Ishikawa (cell line): ENCODE data around the gene KRTAP10-7.

Experiments
- CEBPB ChIP-seq: IDR thresholded peaks from 2 replicates; pipeline ENCODE4 v1.6.1; 2012
- CREB1 ChIP-seq: IDR thresholded peaks from 2 replicates; pipeline ENCODE4 v1.6.1; 2012; ENCODE audit warnings: low read depth
- EGR1 ChIP-seq: IDR thresholded peaks from 2 replicates; pipeline ENCODE4 v1.6.1; 2012
- EP300 ChIP-seq: IDR thresholded peaks from 2 replicates; pipeline ENCODE4 v1.6.1; 2012; ENCODE audit warnings: borderline replicate concordance
- FOXM1 ChIP-seq: IDR thresholded peaks from 2 replicates; pipeline ENCODE4 v1.6.1; 2012; ENCODE audit warnings: low read depth, borderline replicate concordance
- RAD21 ChIP-seq: IDR thresholded peaks from 2 replicates; pipeline ENCODE4 v1.6.1; 2012; ENCODE audit warnings: low read depth
- REST ChIP-seq: IDR thresholded peaks from 2 replicates; pipeline ENCODE4 v1.6.1; 2012; ENCODE audit warnings: low read depth, mild to moderate bottlenecking
- TAF1 ChIP-seq: IDR thresholded peaks from 2 replicates; pipeline ENCODE4 v1.6.1; 2012; ENCODE audit warnings: low read depth, mild to moderate bottlenecking
- TCF12 ChIP-seq: IDR thresholded peaks from 2 replicates; pipeline ENCODE4 v1.6.1; 2012; ENCODE audit warnings: low read depth
- TEAD4 ChIP-seq: IDR thresholded peaks from 2 replicates; pipeline ENCODE4 v1.6.1; 2012
- USF1 ChIP-seq: IDR thresholded peaks from 2 replicates; pipeline ENCODE4 v1.6.1; 2012
- YY1 ChIP-seq: IDR thresholded peaks from 2 replicates; pipeline ENCODE4 v1.6.1; 2012; ENCODE audit warnings: low read depth
- ZBTB7A ChIP-seq: IDR thresholded peaks from 2 replicates; pipeline ENCODE4 v1.6.1; 2012; ENCODE audit warnings: low read depth
- TF ChIP-seq, protein P1 (sequence below): IDR thresholded peaks from 2 replicates; pipeline ENCODE4 v1.6.1; 2012

DNA sequence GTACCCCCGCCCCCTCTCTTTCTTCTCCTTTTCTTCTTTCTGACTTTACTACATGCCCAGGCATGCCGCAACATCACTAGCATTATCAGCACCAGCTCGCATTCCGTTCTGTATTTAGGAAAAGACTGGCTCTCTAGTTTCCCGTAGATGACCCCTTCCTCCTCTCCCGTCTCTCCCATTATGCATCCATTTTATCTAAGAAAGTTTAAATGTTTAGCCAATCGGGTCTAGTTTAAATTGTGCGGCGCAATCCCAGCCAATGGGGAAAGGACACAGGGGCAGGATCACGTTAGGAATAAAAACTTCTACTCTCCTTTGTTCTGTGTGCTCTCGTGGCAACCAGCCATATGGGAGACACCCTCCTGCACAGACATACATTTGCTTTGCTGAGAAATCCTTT is 2.3 kb upstream of the KRTAP10-7 start:
- no peak for TF ChIP-seq EP300
- TF ChIP-seq TCF12, result no peak
- no peak for TF ChIP-seq REST
- TF ChIP-seq YY1, result no peak
- TF ChIP-seq RAD21, result no peak
- no peak for TF ChIP-seq CREB1
- no peak for TF ChIP-seq FOXM1
- TF ChIP-seq TEAD4, result no peak
- no peak for TF ChIP-seq TAF1
- TF ChIP-seq, protein P1, sequence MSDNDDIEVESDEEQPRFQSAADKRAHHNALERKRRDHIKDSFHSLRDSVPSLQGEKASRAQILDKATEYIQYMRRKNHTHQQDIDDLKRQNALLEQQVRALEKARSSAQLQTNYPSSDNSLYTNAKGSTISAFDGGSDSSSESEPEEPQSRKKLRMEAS, result no peak
- TF ChIP-seq CEBPB, result no peak
- no peak for TF ChIP-seq ZBTB7A
- no peak for TF ChIP-seq EGR1
- no peak for TF ChIP-seq USF1
